HCT116 (cell line): ENCODE data around the gene C3orf52.

Experiments used
- CEBPB ChIP-seq: IDR thresholded peaks from 2 replicates; pipeline ENCODE4 v1.6.1; 2012; ENCODE audit warnings: low read depth
- EZH2 ChIP-seq: fragments of 200-600 bp; sonication (generic); IDR thresholded peaks from 2 replicates; pipeline ENCODE4 v1.6.1; 2017; ENCODE audit warnings: antibody characterized with exemption, mixed run types
- EZH2phosphoT487 ChIP-seq: fragments of 200-600 bp; IDR thresholded peaks from 2 replicates; pipeline ENCODE4 v1.6.1; 2018; ENCODE audit warnings: antibody characterized with exemption, borderline replicate concordance
- FOSL1 ChIP-seq: IDR thresholded peaks from 2 replicates; pipeline ENCODE4 v1.6.1; 2012; ENCODE audit warnings: low read depth
- JUND ChIP-seq: IDR thresholded peaks from 2 replicates; pipeline ENCODE4 v1.6.1; 2012
- POLR2A ChIP-seq: IDR thresholded peaks from 2 replicates; pipeline ENCODE4 v1.7.0; 2011; ENCODE audit warnings: borderline replicate concordance; ENCODE audit not compliant: insufficient read depth, insufficient read length; ENCODE audit errors: extremely low read depth
- RAD21 ChIP-seq: IDR thresholded peaks from 2 replicates; pipeline ENCODE4 v1.6.1; 2012; ENCODE audit warnings: low read depth, mild to moderate bottlenecking
- SP1 ChIP-seq: IDR thresholded peaks from 2 replicates; pipeline ENCODE4 v1.6.1; 2012; ENCODE audit warnings: low read depth
- ZFX ChIP-seq: fragments of 450-650 bp; IDR thresholded peaks from 2 replicates; pipeline ENCODE4 v1.6.1; 2017
- TF ChIP-seq, protein P1 (sequence below), 3 experiments: fragments of 200-600 bp in 1 of 3; sonication (generic) in 1 of 3; IDR thresholded peaks in 2 of 3; conservative IDR thresholded peaks in 1 of 3; 2 replicates each; pipeline ENCODE4 v1.5.1; 2012 to 2017; ENCODE audit warnings: low read depth in 2 of 3, low read length in 2 of 3, antibody characterized with exemption in 1 of 3, borderline replicate concordance in 1 of 3, control low read depth in 1 of 3, mild to moderate bottlenecking in 1 of 3, mixed read lengths in 1 of 3, mixed run types in 1 of 3, moderate library complexity in 1 of 3; ENCODE audit not compliant: insufficient read depth in 1 of 3
- TF ChIP-seq, protein P2 (sequence below): IDR thresholded peaks from 2 replicates; pipeline ENCODE4 v1.6.1; 2012; ENCODE audit warnings: low read depth

DNA sequence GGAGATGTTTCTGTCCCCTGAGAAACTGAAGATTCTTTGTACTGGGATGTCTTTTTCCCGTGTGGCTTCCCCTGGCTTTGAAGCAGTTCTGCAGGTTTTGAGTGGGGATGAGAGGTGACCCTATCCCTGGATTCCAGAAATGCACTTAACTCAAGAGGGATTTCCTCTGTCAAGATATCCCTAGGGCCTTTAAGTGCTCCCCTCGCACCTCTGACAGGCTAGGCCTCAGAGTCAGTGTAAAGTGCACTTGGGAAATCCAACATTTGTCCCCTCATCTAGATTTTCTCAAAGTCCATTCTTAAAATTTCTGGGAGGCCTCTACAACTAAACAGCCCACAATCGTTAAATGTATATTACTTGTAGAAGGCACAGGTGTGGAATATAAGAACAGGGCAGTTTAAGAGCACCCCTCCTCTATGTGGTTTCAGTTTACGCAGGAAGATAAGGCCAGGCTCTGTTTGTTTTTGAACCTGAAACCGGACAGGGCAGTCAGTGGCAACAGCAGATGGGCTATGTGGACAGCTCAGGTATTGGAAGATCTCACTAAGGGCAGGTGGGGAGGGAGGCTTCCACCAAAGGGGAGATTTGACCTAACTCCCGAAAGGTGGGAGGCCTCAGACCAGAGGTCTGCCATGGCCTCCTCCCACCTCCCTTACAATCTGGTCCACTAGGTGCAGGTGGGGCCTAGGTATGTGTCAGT, 4.8 kb downstream of the C3orf52 start:
- TF ChIP-seq EZH2phosphoT487: no peak
- no peak for TF ChIP-seq POLR2A
- TF ChIP-seq, protein P1, sequence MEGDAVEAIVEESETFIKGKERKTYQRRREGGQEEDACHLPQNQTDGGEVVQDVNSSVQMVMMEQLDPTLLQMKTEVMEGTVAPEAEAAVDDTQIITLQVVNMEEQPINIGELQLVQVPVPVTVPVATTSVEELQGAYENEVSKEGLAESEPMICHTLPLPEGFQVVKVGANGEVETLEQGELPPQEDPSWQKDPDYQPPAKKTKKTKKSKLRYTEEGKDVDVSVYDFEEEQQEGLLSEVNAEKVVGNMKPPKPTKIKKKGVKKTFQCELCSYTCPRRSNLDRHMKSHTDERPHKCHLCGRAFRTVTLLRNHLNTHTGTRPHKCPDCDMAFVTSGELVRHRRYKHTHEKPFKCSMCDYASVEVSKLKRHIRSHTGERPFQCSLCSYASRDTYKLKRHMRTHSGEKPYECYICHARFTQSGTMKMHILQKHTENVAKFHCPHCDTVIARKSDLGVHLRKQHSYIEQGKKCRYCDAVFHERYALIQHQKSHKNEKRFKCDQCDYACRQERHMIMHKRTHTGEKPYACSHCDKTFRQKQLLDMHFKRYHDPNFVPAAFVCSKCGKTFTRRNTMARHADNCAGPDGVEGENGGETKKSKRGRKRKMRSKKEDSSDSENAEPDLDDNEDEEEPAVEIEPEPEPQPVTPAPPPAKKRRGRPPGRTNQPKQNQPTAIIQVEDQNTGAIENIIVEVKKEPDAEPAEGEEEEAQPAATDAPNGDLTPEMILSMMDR (IDR thresholded peaks at IDR 0.05 in 2 of 3, conservative IDR thresholded peaks at IDR 0.05 in 1 of 3; ENCODE audit: borderline replicate concordance in 1 of 3, insufficient read depth in 1 of 3, low read depth in 2 of 3, low read length in 2 of 3): no peak
- TF ChIP-seq JUND: no peak
- TF ChIP-seq FOSL1: no peak
- TF ChIP-seq SP1: no peak
- TF ChIP-seq RAD21: no peak
- TF ChIP-seq, protein P2, sequence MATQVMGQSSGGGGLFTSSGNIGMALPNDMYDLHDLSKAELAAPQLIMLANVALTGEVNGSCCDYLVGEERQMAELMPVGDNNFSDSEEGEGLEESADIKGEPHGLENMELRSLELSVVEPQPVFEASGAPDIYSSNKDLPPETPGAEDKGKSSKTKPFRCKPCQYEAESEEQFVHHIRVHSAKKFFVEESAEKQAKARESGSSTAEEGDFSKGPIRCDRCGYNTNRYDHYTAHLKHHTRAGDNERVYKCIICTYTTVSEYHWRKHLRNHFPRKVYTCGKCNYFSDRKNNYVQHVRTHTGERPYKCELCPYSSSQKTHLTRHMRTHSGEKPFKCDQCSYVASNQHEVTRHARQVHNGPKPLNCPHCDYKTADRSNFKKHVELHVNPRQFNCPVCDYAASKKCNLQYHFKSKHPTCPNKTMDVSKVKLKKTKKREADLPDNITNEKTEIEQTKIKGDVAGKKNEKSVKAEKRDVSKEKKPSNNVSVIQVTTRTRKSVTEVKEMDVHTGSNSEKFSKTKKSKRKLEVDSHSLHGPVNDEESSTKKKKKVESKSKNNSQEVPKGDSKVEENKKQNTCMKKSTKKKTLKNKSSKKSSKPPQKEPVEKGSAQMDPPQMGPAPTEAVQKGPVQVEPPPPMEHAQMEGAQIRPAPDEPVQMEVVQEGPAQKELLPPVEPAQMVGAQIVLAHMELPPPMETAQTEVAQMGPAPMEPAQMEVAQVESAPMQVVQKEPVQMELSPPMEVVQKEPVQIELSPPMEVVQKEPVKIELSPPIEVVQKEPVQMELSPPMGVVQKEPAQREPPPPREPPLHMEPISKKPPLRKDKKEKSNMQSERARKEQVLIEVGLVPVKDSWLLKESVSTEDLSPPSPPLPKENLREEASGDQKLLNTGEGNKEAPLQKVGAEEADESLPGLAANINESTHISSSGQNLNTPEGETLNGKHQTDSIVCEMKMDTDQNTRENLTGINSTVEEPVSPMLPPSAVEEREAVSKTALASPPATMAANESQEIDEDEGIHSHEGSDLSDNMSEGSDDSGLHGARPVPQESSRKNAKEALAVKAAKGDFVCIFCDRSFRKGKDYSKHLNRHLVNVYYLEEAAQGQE: no peak
- TF ChIP-seq ZFX: no peak
- TF ChIP-seq CEBPB: no peak
- no peak for TF ChIP-seq EZH2
